Activated naive CD4-positive, alpha-beta T cell (primary cell): Measurements from ENCODE around the gene LGALSL.
A peak's percentile ranks its signal among the peaks of the same experiment; 100 is the strongest.

Experiments used
- DNase-seq, 4 experiments: peaks; one replicate each; lab custom pipeline; 2025; lab: John Stamatoyannopoulos, UW

Gene LGALSL

DNA sequence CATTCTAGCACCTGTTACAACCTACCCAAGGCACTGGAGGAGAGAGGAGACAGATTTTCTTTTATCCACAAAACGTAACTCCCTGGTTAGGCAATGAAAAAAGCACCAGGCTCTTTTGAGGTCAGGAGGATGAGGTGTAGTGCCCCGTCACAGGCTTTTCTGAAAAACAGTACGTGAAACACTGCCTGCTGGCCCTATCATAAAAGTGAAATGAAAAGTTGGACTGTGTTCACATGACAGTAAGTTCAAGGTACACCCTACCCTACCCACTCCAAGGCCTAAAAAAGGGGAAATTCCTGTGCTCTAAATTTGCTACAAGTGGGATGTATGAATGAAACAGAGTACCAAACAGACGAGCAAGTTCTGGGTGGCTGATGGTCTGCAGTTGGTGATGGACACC lies 17.6 kb downstream of the LGALSL start:
- no peak for DNase-seq

DNA sequence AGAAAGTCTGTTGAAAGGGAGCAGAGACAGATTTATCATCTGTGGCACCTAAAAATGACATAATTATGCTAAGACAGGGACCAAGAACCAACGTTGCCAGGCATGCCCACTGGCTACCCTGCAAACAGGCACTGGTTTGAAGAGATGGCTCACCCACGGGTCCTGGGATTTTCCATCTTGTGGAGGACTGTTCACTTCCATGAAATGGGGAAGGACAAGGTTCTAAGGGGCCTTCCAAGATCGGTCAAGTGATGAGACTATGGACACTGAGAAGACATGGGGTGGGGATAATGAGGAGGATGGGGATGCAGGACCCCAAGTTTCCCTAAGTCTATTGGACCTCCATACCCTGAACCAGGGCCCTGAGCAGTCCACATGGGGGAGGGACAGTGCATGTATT lies 18.9 kb downstream of the LGALSL start:
- DNase-seq = no peak

DNA sequence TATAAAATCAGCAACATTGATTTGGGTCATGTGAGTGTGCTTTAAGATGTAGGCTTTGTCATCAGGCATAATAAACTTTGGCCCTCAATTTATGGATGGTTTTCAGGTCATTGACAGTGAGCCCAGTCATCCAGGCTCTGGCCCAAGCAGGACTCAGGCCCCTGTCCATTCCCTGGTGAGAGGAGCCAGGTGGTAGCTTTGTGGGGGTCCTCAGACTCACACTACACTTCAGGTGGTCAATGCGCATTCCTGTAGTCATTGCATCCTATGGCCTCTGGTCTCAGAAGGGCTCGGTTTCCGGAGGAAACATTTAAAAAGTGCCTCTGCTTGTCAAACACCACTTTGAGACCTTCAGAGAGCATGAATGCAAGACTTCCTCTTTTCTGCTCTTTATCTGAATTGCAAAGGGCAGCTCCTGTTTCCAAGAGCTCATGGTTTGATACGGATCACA lies 20.2 kb downstream of the LGALSL start:
- no peak for DNase-seq

DNA sequence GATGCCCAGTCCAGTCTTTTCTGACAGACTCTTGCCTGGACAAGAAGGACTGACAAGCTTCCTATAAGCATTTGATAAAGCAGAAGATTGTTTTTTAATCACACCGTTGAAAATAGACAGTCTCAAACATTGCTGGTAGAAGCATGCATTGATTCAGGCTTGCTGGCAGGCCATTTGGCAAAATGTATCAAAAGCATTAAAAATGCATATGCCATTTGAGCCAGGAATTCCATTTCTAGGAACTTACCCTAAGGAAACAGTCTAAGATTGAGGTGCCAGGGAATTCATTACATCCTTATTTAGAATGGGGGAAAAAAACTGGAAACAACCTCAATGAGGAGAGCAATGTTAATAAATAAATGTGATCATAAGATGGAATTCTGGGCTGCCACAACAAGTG lies 20.7 kb downstream of the LGALSL start:
- DNase-seq = no peak

DNA sequence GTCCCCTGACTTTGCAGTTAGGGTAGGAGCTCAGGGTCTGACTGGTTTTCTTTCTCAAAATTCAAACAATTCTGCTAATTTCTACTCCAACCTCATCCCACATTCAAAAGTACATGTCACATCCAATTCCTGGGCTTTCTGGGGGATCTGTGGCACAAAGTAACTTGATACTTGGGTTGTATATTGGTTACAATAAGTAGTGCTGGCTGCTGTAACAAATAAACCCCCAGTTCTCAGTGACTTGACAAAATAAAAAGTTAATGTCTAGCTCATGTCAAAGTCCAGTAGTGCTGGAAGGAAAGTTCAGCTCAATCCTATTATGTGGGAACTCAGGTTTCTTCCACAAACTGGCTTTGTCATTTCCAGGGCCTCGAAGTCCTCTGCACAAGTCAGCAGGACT lies 23.1 kb downstream of the LGALSL start:
- no peak for DNase-seq

DNA sequence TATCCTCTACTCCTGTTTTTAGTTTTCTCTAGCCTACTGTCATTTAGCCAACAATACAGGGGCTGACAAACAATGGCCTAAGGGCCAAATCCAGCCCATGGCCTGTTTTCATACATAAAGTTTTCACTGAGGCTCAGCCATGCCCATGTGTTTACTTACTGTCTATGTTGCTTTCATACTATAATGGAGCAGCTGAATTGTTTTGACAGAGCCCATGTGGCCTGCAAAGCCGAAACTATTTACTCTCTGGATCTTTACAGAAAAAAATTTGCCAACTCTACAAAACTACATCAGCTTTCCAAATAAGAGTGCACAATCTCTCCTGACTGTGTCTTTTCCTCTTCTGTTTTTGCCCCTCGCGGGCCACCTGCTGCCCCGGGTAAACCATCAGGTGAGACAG lies 24.0 kb downstream of the LGALSL start:
- no peak for DNase-seq

DNA sequence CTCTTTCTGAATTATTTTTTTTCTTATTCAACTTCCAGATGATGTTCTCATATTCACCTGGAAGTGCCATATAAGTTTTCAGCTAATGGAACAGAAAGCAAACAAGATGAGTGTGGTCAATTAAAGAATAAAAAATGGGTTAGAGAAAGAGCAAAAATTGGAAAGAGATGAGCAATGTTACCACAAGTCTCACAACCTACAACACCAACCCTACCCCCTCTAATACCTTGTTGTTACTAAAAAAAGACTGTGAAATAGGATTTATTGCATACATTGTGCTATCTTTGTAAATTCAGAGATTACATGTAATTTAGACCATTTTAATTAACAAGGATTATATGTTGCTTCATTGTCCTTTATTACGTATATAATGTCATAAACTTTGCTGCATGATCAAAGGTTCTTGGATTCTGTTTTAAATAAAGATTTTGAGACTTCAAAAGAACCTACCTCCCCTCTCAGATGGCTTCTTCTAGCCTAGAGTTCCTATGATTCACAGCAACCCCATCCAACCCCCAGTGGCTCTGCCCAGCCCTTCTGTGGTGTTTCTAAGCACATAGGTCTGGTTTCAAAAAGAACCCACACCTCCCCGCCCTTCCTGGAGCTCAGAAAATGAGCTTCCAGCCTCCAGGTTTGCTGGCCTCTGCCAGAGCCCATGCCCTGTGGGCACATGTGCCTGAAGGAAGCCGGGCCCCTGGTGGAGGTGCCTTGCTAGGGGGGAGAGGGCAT lies 24.7 kb downstream of the LGALSL start:
- no peak for DNase-seq

DNA sequence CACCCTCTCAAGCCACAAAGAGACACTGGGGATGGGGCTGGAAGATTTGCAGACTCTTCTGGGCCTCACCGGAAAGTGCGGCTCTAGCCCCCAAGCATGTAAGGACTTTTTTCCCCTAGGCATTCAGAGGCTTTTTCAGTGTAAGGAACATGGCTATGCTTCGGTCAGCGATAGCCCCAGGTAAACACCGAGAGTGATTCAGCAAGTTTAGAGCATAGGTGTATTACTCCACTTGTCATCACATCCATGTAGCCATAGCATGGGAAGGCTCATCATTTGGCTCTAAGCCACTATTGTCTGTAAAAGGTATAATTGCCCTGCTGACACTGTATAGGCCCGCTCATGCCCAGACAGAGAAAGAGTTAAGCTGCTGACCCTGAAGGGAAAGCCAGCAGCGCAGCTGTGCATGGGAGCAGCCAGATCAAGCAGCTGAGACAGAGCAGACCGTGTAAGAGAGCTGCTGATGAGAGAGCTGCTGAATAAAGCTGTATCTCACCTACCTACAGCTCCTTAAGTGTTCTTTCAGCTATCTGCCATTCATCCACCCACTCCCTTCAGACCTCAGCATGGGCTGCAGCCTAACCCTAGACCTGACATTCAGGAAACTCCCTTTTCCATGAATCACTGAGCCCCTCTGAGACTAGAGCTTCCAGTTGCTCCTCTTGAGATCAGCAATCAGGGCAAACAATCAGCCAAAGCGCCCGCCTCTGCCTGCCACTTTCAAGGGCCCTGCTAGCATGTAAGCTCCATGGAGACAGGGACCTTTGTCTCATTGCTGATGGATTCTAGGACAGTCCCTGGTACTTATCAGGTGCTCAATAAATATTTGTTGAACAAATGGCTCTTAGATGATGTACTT lies 25.5 kb downstream of the LGALSL start:
- DNase-seq = no peak

DNA sequence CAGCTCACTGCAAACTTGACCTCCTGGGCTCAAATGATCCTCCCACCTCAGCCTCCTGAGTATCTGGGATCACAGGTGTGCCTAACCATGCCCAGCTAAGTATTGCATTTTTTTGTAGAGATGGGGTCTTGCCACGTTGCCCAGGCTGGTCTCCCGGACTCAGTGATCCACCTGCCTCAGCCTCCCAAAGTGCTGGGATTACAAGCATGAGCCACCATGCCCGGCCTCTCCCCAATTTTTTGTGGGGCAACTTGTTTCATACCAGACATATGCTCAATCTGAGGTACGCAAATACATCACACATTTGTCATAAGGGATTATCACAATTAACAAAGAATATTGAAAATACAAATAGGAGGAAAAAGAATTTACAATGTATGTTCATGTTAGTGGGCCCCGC lies 27.7 kb downstream of the LGALSL start:
- no peak for DNase-seq

DNA sequence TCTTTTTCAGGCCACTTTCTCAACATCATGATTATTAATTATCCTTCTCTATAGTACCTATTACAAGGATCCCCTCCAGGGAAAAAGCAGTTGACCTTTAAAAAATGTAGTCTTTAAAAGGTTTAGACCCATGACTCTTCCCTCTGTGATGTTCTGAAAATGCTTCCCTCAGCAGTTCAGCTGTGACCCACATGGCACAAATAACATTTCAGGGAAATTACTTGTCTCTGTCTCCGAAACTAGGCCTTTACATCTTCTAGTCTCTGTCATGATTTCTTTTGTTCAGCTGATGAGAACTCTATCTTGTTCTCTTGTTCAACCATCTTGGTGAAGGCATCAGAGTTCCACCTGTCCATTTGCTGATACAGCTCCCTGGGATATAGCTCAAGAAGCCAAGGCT lies 28.3 kb downstream of the LGALSL start:
- DNase-seq = no peak

DNA sequence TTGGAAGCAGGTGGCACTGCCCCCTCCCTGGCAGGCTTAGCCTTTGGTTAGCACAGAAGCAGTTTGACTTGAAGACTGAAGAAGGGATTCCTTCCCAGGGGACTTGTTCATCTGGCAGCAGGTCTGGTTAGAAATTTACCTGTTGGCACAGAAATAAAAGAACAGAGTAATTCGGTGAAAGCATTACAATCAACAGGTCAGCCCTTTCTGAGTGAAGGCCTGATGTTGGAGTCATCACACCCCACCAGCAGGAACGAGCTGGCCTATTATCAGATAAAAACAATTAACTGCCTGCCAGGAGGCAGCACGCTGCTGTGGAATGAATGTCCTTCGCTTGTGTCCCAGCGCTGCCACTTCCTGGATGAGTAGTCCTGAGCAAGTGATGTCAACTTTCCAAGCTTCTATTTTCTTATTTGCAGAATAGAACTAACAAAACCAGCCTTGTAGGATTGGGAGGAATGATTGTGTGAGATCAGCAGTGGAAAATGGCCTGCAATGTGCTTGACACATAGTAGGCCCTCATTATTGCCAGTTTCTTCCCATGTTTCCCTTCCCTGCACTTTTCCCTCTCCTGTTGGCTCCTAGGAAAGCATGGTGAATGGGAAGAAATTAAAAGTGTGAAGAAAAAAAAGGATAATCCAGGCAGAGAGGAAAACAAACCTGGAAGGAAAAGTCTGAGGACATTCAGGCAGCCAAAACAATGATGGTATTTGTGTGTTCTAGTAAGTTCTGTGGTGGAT lies 29.0 kb downstream of the LGALSL start:
- DNase-seq = no peak

DNA sequence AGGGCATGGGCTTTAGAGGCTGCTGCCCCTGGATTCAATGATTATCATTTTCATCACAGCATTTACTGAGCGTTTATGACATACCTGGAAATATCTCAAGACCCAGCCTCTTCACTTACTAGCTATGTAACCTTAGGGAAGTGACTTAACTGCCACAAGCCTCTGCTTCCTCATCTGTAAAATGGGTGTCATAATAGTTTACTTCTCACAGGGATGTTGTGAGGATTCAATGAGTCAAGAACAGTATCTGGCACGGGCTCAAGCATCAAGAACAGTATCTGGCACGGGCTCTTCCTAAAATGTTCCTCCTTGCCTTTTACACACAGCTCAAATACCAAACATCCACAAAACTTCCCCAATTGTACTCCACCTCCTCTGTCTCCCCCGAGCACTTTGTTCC lies 31.4 kb downstream of the LGALSL start:
- DNase-seq = no peak

DNA sequence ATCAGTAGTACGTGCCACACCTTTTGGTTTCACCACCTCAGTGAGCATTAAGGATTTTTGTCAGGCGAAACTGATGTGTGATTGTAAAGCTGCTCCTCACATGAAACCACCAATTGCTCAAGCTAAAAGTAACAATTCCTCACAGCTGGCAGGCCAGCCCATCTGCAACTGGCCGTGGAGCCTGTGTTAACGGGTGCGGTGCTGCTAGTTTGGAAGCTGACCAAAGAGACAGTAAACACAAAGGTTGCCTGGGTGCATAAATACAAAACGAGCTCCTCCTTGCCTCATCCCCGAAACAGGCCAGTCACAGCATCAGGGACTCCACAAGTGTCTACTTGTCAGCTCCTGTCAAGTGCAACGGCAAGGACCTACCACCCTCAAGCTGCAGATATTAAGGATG lies 32.0 kb downstream of the LGALSL start:
- DNase-seq = no peak

DNA sequence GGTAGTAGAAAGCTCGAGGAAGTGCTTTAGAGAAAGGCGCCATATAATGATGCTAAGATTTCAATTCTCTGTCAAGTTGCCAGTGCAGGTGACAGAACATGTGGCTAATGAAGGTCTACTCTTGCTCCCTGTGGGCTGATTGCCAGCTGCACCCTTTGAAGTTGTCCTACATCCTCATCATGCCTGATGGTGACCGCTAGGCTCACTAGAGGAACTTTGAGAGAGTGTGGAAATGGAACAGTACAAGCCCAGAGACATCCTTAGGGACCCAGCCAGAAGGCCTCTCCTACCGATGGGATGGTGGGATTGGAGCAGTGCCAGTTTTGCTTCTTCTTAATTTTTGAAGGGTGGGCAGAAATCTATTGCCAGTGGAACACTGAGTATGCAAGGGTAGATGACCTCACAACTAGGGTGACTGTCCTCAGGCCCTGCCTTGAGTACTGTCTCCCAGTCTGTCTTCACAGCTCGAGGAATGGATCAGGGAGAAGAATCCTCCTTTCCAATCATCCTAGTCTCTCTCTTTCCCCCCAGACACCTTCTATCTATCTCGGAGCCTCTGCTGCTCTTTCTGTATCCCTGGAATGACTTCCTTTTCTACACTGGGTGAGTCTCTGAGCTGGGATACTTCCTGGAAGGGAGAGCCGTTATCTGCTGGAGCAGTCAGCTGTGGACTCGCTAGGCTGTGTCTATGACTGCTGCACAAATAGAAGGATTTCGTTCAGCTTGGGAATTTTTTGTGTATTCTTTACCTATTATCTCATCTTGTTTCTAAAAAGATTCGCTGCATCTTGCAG lies 33.5 kb downstream of the LGALSL start:
- no peak for DNase-seq

DNA sequence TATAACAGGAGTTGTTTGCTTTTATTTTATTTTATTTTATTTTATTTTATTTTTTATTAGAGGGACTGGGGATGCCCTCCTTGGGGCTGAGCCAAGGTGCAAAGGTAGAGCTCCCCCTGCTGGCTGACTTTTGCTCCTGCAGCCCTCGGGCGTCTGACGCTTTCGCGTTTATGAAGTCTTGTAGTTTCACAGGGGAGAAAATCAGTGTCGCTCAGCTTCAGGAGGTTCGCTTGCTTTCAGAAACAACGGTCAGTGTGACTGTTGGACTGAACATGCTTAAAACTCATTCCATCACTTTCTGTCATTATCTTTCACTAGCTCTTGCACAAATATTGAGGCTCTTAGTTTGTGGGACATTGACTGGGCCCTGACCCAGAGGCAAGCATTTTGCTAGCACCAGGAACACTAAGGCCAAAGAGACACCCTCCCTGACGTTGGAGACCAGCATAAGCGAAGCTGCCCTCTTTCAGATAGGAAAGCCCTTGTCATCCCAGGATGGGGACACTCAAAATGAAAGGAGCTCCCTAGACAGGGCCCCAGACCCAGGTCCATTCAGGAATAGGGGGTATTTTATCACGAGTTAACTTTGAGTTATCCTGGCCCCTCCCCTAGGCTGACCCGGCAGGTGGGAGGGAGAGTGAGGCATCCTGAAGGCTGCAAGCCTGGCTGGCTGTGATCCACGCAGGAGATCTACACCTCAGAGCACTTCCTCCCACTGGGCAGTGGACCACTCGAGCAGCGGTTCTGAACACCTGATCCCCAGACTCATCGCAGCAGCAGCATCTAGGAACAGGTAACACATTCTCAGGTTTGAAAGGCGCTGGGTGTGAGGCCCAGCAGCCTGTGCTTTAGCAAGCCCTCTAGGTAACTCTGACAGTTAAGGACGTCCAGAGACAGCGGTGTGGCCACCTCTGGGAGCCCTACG lies 34.4 kb downstream of the LGALSL start:
- DNase-seq = peak; percentile 48 to 85 (median 74)

DNA sequence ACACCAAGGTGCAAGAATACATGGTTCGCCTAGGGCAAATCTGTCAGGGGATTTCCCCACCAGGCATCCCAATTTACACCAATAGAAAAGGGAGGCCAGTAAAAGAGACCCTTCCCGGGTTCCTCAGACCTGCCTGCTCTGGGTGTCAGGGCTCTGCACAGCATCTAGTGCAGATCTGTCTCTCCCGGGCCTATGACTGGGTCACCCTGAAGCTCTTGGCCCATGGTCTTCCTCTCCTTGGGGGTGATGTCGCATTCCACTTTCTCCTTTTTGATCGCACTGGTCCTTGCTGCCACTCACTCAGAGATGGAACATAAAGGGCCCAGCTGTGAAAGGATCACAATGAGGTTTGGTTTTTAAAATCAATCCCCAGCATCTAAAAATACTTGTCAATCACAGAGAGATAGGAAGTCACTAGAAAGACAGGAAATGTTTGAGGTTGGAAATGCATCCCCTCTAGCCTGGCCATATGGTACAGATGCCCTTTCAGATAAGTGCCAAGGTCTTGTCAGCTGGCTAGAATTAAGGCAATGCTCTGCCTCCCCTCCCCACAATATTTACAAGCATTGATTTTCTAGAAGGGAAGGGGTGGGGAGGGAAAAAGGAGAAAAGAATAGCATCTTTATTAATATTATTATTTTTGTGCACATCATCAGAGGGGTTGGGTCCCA lies 35.3 kb downstream of the LGALSL start:
- DNase-seq = no peak

DNA sequence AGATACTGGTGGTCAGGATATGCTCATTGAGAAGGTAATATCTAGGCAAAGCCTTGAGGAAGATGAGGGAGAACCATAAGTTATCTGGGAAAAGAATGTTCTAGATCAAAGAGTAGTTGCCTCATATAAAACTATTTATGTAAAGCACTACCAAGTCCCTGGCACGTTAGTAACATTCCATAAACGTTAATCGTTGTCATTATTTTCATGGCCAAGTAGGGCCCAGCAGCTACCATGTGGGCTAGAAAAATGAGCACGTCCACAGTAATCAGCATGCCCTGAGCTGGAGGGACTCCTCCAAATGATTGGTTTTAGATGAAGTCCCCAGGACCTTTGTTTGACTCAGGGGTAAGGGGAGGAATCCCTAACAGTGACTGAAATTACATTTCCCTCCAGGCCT lies 37.5 kb downstream of the LGALSL start:
- no peak for DNase-seq

DNA sequence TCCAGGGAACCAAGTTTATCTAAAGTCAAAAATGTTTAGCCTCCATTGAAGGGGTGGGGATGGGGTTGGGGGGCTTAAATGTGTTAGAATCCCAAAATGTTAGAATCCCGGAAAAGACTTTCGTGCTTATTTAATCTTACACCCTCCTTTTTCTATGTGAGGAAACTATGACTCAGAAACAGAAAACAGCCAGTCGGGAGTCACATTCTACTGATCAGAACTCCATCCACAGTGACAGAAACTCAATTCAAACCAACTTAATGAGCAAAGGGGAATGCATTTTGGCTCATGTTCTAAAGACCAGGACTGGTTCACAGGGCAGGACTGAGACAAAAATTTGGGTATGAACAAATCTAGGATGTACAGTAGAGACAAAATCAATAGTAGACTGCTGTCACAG lies 38.3 kb downstream of the LGALSL start:
- DNase-seq = no peak

DNA sequence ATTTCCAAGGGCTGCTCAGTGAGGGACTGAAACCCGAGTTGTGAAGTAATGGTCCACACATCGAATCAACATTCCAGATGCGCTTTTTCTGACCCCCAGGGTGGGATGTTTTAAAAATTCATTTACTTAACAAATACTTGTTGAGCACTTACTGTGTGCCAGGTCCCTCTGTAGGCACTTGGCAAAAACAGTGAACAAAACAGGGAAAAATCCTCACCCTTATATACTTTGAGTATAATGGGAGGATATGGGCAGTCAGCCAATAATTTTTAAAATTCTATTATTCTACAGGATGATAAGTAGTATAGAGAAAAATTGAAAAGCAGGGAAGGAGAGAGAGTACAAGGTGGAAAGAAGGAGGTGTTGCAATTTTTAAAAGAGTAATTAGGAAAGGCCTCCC lies 38.9 kb downstream of the LGALSL start:
- no peak for DNase-seq

DNA sequence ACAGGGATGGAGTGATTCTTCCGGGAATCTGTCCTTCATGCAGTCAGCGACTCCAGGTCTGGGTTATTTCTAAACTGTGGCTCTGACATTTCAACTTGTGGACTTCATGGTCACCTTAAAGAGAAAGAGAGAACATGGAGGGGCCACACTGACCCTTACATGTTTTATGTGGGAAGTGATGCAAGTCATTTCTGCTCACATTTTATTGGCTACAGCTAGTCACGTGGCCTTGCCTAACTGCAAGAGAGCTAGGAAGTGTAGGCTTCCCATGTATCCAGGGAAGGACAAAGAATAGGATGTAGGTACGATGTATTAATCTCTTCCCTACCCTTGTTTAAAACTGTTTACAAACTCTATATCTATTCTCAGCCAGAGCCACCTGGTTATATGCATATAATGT lies 39.8 kb downstream of the LGALSL start:
- DNase-seq = no peak
